ENCODE data around the gene BORCS6.
"Not testable (repeated sequence)": the region's sequence is repeated elsewhere in the genome, so short reads cannot be mapped to it uniquely, and the experiment has no call there.

Gene BORCS6

DNA sequence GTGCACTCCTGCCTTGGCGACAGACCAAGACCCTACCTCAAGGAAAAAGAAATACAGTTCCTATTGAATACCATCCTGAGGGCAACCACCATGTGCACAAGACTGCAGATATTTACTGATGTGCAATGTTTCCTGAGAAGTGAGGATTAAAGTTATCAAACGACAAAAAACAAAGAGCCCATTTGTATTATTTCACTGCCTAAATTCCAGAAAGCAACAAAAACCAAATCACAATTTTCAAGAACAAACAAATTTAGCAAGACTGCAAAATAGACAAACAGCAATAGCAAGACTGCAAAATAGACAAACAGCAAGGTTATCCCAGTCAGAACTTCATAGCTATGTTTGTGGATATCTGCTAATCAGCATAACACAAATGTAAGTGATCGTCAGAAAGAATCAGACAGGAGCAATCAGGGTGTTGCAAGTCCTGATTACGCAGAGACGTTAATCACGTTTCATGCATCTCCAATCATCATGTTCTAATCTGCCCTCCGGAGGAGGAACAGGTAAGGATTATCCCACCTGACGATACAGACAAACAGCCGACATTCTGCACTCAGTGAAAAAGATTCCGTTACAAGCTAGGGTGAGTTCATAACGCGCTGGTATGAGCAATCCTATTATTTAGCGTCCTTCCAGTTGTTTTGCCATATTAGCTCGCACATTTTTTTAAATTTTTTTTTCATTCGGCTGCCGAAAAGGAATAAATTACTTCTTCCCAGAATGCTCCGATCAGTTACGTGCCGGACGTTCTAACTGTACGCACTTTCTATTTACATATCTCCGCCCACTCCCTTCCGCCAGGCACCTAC lies 16.7 kb downstream of the BORCS6 start:
- DNase-seq: peak; percentile 96

DNA sequence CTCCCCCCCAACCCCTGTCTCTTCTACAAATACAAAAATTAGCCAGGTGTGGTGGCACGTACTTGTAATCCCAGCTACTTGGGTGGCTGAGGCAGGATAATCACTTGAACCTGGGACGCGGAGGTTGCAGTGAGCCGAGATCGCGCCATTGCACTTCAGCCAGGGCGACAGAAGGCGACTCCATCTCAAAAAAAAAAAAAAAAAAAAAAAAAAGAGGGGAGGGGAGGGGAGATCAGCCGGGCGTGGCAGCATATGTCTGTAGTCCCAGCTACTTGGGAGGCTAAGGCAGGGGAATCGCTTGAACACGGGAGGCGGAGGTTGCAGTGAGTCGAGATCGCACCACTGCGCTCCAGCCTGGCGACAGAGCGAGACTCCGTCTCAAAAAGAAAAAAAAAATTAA lies 19.8 kb downstream of the BORCS6 start:
- not testable (repeated sequence) for DNase-seq

DNA sequence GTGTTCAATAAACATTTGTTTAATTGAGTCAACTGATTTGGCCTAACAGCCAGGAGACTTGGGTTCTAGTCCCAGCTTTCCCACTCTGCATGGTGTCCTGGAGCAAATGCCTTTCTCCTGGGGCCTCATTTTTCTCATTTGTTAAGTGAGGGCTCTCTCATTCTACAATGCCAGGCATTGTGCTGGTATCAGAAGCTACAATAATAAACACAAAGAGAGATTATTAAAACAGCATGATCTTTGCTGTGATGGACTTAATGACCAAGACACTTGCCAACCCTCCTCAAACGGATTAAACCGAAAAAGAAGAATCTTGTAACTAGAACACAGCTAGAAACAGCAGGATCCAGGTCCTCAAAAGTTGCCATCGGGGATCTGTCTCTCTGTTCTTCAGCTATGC lies 22.5 kb downstream of the BORCS6 start:
- no peak for DNase-seq

DNA sequence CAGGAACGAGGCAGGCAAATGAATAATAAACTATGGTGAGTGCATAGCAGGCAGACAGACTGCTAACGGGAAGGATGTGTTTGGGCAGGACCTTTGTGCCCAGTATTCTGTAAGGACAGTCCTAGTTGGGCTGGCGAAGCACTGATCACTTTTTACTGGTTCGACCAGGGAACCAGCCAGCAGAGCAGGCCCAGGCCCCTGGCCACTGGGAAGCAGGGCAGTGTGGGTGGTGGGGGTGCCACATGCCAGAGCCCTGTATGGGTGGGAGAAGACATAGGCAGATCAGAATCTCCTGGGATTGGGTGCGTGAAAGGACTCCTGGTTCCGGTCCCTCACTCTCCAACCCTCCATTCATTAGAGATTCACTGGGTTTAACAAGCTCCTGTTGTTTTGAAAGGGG lies 23.2 kb downstream of the BORCS6 start:
- no peak for DNase-seq

DNA sequence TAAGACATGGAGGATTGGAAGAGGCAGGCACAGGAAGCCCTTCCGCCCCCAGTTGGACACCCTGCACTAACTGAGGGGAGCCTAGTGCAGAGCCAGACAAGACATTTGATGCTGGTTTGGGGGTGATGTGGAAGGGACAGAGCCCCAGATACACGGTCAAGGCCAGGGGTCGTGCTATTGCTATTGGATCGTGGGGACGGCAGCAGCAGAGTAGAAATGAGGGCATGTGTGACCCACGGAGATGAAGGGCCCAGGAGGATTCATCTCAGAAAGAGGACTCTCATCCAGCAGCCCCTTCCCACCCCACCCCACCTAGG lies 25.2 kb downstream of the BORCS6 start:
- no peak for DNase-seq

DNA sequence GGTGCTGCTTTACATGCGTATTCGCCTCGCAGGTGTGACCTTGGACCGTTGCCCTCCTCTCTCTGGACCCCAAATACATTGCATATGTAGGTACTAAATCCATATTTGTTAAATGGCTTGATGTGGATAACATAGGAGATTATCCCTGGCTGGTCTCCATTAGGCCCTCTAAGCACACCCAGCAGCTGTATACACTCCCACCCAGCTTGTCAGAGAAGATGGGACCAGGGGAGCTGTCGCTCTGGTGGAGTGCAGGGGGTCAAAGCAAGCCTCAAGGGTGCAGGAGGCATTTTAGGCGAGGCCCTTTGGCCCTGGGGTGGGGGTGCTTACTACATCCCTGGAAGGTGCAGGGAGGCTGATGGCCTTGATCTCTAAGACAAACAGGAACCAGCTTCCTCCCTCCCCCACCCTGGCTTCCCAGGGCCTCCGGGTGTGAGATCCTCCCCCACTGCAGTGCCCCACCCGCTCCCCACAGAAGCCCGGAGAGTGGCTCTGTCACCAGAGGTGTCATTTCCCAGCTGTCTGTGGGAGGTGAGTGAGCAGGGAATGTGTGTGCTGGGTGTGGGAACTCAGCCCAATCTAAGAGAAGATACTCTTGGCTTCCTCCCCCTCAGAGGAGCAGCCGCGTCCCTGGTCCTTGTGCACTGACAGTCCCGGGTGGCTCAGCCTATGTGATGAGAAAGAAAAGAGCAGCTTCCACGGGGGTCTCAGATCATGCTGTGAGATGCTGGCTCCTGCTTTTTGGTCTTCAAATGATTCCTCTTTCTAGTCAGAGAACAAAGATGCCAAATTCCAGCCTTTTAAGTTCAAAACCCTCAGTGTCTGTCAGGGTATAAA lies 25.8 kb downstream of the BORCS6 start:
- DNase-seq: no peak

DNA sequence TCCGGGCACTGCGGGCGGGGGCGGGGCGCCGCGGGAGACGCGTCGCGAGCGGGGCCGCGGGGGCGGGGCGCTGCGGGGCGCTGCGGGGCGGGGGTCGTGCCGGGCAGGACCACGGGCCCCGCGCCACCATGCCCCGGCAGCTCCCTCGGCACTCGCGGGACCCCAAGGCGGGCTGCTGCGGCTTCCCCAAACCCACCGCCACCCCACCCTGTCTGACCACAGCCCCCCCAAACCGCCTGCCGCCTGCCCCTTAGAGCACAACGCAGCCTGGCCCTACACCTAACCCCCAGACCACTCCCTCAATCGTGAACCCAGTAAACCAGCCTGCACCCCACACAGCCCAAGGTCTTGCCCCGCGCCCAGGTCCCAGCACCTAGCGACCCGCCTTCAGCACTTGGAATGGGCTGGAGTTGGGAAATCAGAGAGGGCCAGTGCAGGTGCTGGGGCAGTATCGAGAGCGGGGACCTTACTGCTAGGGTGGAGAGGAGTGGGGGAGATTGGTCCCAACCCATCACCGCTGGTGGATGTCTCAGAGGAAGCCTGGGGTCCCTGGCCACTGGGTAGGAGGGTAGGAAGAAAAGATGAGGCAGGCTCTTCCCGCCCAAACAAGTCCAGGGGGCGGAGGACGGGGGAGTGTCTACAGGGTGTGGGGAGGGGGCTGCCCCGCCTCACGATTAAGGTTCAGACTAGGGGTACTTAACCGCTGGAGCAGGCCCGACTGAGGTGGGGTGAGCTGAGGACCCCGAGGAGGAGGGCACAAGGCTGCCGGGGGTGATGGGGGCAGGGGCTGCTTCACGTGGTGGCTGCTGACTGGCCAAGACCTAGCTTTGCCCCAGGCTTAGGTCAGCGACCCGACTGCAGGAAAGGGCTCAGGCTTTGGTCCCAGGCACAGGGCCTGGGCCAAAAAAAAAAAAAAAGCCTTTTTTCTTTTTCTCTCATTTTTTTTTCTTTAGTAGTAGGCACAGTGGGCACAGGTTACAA lies 26.7 kb downstream of the BORCS6 start:
- DNase-seq: no peak

DNA sequence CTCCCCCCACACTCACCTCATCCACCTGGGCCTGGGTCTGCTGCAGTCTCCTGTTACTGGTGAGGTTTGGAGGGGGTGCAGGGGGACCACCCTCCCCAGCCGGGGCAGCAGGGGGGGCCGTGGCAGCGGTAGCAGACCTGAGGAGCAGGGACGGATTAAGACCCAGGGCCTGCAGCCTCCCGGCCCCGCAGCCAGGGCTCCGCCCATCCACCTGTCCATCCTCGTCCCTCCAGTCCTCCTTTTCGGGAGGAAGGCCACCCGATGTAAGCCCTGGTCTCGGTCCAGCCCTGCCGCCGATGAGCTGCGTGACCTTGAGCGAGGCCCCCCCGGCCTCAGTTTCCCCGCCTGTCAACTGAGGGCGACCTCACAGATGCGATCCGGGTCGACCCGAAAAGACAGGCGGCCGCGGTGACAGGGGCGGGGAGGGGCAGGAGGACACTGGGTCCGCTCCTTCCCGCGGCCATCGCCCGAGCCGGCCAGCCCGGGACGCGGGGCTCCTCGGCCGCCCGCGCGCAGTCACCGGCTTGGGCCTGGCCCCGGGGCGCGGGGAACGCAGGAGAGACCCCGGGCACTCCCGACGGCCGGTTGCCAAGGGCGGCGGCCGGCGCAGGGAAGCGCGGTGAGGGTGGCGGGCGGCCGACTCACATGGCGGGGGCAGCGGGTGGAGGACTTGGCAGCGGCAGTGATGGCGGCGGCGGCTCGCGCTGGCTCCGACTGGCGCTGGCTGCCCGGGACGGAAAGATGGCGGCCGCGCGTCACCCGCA lies 27.6 kb downstream of the BORCS6 start, which contains the start of gene VAMP2:
Gene VAMP2, minus strand, starts transcription at position 716 of the 764 bp plus-strand sequence. Its CDS starts 69 bp downstream, at position 647.
- DNase-seq: peak; percentile 57

DNA sequence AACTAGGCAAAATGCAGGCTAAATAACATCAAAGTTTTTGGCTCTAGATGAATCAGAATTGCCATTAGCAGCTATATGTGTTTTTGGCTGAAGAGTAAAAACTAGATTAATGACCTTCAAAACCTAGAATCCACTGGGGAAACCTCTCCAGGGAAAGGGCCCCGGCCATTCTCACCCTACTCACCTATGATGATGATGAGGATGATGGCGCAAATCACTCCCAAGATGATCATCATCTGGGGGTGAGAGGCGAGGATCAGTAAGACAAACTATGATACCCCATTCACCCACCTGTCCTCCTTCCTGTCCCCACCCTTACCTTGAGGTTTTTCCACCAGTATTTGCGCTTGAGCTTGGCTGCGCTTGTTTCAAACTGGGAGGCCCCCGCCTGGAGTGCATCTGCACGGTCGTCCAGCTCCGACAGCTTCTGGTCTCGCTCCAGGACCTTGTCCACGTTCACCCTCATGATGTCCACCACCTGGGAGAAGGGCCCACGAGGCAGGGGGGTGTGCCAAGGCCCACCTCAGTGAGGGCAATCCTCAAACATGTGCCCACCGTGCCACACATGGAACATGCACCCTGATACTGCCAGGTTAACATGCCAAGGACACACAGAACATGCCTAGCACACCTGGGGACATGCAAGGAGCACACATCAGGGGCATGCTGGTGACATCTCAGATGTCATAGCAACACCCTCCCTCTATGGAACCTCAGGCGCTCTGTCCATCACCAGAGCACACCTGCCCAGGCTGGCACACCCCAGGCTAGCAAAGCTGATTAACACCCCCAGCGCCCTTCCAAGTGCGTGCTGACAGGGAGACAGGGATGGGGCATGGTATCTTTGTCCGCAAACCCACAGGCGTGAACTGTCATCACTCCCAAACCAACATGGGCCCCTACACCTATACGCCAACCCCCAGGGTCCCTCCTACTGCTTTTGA lies 28.4 kb downstream of the BORCS6 start:
- DNase-seq: no peak

DNA sequence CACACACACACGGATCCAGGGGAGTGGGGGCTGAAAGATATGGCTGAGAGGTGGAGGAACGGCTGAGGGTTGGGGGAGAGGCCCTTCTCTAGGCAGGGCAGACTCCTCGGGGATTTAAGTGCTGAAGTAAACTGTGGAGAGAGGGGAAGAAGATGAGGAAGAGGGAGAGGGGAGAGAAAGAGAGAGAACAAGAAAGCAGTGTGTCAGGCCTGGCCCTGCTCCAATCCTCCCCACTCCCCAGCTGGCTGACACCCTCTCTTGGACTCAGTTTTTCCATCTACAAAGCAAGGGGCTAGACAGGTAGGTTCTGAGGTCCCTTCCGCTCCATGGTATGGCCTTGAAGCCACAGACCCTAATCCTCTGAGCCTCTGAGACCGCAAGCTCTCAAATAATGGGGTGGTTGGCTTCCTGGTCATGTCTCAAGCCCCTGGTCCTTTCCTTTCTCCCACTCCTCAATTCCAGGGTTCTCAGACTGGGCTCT lies 29.2 kb downstream of the BORCS6 start:
- no peak for DNase-seq

DNA sequence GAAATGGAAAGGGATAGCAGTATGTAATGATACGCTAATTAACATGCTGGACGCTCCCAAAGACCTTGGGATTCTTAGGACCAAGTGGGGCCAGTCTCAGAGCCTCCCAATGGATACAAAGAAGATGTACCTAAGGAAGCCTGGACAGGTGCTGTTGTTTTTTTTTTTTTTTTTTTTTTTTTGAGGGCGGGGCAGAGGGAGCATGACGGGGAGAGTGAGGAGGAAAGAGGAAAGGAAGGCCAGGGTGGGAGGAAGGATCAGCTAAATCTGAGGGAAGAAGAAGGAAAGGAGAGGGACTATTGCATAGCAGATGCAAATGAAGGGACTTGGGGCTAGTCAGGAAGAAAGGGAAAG lies 29.8 kb downstream of the BORCS6 start:
- DNase-seq: no peak

DNA sequence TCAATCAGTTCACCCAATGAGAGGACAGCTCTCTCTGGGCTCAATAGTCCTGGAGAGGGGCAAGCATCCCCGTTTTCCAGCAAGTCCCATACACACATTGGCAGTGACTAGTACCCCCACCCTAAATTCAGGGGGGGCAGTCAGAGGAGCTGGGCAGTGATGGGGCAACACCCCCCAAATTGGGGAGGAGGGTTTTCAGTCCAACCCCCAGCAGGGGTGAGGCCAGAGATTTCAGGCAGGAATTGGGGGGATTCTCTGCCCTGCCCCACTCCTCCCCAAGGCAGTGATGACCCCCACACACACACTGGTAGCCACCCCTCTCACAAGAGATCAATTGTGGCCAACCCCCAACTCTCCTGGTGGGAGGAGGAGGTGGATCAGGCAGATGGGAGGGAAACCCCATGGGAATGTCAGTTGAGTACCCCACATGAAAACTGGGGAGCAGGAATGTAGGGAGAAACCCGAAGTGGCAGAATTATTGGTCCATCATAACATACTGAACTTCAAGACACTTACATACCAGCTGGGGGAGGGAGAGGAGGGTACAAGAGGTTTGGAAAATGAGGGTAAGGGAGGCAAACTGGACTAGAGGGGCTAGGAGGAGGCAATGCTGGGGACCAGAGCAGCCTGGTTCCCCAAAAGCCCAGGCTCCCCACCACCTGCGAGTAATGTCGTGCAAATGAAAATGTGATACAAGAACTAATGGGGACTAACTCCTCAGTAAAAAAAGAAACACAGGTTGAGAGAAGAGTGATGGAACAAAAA lies 30.3 kb downstream of the BORCS6 start:
- no peak for DNase-seq

DNA sequence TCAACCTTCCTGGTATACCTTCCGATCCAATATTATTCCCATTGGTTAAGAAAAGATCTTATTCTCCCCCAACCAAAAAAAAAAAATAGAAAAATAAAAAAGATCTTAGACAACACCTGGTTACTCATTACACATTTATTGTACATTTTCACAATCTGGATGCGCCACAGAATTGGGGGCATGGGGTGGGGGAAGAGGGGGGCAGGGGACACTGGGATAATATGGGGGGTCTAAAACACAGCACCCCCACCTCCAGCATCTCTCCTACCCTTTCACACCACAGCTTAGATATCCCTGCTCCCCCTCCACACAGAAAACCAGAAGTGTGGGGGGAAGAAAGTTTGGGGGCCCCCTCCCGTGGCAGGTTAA lies 31.0 kb downstream of the BORCS6 start:
- no peak for DNase-seq

DNA sequence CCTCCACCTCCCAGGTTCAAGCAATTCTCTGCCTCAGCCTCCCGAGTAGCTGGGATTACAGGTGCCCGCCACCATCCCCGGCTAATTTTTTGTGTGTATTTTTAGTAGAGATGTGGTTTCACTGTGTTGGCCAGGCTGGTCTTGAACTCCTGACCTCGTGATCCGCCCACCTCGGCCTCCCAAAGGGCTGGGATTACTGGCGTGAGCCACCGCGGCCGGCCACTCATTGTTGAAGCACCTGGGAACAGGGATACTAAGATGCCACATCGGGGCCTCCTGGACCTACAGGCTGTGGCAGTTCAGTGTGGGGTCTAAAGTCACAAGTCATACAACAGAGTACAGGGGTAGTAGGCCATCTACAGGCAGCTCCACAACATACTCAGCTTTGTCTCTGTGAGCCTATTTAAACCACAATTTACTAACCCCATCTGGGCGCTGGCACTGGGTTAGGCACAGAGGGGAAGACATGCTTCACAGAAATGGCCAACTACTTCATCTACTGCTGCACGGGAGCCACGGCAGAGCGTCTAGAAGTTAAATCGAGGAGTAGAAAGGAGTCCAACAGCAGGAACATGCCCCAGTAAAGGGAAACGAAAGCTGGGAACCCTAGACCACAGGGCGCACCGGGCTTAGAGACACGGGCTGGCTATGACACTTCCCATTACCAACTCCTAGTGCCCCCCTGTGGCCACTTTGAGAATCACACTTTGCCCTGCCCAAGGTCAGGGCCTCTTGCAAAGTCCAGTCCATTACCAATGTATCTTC lies 31.5 kb downstream of the BORCS6 start:
- DNase-seq: peak; percentile 30

DNA sequence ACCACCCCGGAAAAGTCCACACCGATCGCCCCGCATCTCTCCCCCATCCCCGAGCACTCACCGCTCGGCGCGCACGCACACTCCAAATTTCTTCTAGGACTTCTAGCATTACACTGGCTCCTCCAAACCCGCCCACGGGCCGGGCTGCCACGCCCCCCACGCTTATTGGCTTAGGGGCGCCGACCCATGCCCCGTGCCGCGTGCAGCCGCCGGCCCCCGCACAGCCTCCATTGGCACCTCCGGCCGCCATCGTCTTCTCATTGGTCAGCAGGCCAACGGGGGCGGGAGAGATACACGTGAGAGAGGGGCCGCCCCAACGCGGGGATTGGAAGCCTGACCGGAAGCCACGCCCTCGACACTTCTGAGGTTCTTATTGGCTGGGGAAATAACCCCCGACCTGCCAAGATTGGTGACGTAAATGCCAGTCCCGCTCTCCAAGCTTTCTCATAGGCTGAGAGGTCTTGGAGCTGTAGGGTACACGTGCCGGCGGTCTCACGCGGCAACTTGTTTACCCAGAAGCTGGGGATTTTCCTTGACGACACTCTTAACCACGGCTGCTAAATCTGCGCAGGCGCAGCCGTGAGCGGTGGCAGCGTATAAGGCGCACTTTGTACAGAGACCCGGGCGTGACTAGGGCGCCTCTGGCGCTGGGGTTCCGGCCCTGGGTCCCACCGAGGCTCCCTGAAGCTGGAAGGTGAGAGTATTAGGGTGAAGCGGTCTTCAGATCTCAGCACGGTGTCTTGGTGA lies 33.6 kb downstream of the BORCS6 start:
- peak; percentile 99 for DNase-seq

DNA sequence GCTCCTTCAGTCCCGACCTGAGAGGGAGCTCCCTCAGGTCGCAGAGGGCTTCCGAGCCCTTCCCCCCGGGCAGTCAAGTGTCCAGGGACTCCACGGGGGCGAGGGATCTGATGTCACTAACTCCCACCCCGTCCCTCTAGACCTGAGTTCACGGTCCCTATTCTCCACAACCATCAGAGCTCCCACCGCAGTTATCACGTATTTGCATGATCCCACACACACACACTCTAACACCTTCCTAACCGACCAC lies 34.1 kb downstream of the BORCS6 start:
- DNase-seq: no peak

DNA sequence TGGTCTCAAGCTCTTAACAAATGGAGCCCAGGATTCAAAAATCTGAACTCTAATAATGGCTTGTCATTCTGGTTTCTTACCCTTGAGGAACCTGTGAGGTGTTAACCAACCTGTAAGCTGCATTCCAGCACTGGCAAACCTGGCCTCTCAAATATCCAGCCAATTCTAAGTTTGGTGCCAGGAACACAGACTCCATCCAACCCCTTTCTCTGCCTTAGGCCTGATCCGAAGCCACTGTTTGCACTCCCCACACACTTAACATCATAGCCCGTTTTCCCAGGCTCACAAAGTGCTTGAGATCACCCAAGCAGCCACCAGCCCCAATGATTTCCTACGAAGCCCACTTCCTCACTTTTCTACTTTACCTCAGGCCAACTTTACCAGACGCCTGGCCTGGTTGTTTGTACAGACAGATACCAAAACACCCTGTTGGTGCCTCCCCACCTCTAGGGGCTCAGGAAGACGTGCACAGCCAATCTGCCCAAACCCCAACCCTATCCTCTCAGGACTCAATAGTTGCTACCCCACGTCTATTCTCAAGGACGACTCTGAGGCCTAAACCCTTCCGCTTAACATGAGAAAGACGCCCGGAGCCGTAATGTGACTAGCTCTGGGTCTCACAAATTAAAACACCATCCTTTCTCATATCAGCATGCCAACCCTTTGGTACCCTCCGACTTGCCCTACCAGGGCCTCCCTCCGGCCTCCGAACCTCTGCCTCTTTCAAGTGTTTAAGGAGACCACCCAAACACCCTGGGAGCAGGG lies 34.6 kb downstream of the BORCS6 start:
- no peak for DNase-seq

DNA sequence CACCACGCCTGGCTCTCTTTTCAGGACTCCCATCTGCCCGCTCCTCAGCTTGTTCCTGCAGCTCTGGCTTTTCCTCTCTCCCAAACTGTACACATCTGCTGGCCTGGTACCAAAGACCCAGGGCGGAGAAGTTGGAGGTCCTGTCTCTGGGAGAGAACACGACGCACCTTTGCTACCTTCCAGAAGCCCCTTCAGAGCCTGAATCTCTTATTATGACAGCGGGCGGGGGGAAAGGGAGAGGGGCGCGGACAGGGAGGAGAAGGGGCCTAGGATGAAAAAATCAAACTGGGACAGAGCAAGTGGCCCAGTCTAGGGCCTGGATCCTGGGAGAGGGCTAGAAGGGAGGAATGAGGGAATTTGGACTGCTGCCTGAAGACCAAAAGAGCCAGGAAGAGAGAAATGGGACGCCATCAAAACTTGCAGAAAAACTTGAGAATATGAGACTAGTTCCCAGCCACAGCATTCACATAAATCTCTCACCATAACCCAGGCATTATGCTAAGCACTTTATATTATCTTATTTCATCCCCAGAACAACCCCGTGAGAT lies 35.3 kb downstream of the BORCS6 start:
- DNase-seq: no peak

Data from DMS79 treated with DMSO at 0.1 percent for 48 hours (cell line).